ENCODE results near the gene HIF3A.

HIF3A gene

GRCh38 chr19:46366620-46367292 is 69.9 kb downstream of the HIF3A start:
- TF ChIP-seq, protein P1, sequence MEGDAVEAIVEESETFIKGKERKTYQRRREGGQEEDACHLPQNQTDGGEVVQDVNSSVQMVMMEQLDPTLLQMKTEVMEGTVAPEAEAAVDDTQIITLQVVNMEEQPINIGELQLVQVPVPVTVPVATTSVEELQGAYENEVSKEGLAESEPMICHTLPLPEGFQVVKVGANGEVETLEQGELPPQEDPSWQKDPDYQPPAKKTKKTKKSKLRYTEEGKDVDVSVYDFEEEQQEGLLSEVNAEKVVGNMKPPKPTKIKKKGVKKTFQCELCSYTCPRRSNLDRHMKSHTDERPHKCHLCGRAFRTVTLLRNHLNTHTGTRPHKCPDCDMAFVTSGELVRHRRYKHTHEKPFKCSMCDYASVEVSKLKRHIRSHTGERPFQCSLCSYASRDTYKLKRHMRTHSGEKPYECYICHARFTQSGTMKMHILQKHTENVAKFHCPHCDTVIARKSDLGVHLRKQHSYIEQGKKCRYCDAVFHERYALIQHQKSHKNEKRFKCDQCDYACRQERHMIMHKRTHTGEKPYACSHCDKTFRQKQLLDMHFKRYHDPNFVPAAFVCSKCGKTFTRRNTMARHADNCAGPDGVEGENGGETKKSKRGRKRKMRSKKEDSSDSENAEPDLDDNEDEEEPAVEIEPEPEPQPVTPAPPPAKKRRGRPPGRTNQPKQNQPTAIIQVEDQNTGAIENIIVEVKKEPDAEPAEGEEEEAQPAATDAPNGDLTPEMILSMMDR (IDR thresholded peaks at IDR 0.05): no peak

- TF ChIP-seq, protein P1 (IDR thresholded peaks at IDR 0.05): no peak
Observed at GRCh38 chr19:46367426-46367825, 70.6 kb downstream of the HIF3A start.

- TF ChIP-seq, protein P1 (IDR thresholded peaks at IDR 0.05): no peak
Observed at GRCh38 chr19:46368116-46368515, 71.3 kb downstream of the HIF3A start.

- TF ChIP-seq, protein P1 (IDR thresholded peaks at IDR 0.05): no peak
Observed at GRCh38 chr19:46369817-46370216, 73.0 kb downstream of the HIF3A start.

GRCh38 chr19:46371371-46371901 is 74.6 kb downstream of the HIF3A start:
- TF ChIP-seq, protein P1 (IDR thresholded peaks at IDR 0.05): no peak

DNA sequence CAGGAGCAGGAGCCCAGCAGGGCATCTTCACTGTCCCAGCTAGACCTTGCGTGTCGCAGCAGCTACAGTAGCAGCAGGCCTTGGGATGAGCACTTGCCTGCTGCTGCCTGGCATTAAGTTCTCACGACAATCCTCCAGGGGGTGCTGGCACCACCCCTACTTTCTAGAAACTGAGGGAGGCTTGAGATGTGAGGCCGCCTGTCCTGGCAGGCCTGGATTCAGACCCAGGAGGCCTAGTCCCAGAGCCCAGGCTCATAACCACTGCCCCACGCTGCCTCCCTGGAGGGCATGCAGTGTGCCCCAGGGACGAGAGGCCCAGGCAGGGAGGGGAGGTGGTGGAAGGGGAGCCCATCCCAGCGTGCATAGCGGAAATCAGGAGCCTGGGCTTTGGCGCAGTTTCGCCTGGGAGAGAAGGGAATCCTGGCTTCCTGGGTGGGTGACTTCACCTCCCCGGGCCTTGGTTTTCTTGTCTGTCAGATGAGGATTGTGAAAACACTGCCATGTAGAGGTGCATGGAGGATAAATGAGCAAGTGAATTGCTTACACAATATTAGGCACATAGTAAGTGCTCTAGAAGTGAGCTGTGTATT is 76.2 kb downstream of the HIF3A start:
- TF ChIP-seq, protein P1 (IDR thresholded peaks at IDR 0.05): no peak

- TF ChIP-seq, protein P1 (IDR thresholded peaks at IDR 0.05): no peak
Observed at GRCh38 chr19:46373491-46374359, 76.9 kb downstream of the HIF3A start.

Data from LNCAP (cell line).